HG02981 (cell line): Measurements from ENCODE around the gene DNA2.

Experiments
- ATAC-seq: cut with Tn5 transposase; IDR thresholded peaks from one replicate; pipeline ENCODE4 v1.9.1; 2021; ENCODE audit warnings: mild to moderate bottlenecking, moderate library complexity; ENCODE audit not compliant: unreplicated experiment

Gene DNA2

GRCh38 chr10:68365611-68366010 lies 106.2 kb downstream of the DNA2 start:
- ATAC-seq: no peak

GRCh38 chr10:68364101-68364886 lies 107.5 kb downstream of the DNA2 start:
- no peak for ATAC-seq
